Right atrium auricular region (tissue), 2 donors: ENCODE data around the gene MRPS15. TPM values are rescaled to one million over a fixed set of nuclear protein-coding genes. Genes with fewer than 3 reads are reported as not detected.
"Not testable (repeated sequence)": the region's sequence is repeated elsewhere in the genome, so short reads cannot be mapped to it uniquely, and the experiment has no call there.

ENCODE experiments used
- DNase-seq: peaks from one replicate; pipeline ENCODE4 v3.0.0-alpha.2; 2019; ENCODE audit warnings: low spot score
- H3K27ac ChIP-seq, 2 donors: fragments of 200-600 bp; sonication (generic); 1 replicate in 1 of 2; 2 replicates in 1 of 2; pipeline ENCODE4 v1.5.1; 2016 to 2019
- H3K27me3 ChIP-seq, 2 donors: fragments of 200-600 bp; sonication (generic); one replicate each; pipeline versions ENCODE4 v1.5.1 to v1.6.0; 2017 to 2019
- H3K36me3 ChIP-seq: fragments of 200-600 bp; sonication (generic); one replicate; pipeline ENCODE4 v1.5.1; 2016
- H3K4me1 ChIP-seq, 2 donors: fragments of 200-600 bp; sonication (generic); one replicate each; pipeline versions ENCODE4 v1.5.1 to v1.6.0; 2017 to 2019
- H3K4me3 ChIP-seq, 2 donors: fragments of 200-600 bp; sonication (generic); 1 replicate in 1 of 2; 2 replicates in 1 of 2; pipeline ENCODE4 v1.5.1; 2017 to 2019; ENCODE audit warnings: mild to moderate bottlenecking in 1 of 2, moderate library complexity in 1 of 2
- H3K9me3 ChIP-seq, 2 donors: fragments of 200-600 bp; sonication (generic); one replicate each; pipeline ENCODE4 v1.5.1; 2019
- total RNA-seq, 2 donors: library from RNA; depleted of rRNA; stranded (reverse); fragments of >200 nt; gene quantifications; one replicate each; pipeline ENCODE4 v1.1.0, GENCODE V29; 2016
- TF ChIP-seq, protein P1 (sequence below), 2 donors: fragments of 200-600 bp; sonication (generic); IDR thresholded peaks; one replicate each; pipeline ENCODE4 v1.5.1; 2019; ENCODE audit warnings: antibody characterized with exemption in 2 of 2

Gene MRPS15
- total RNA-seq, 2 donors from 2014 or later = 81.4 to 93.4 TPM

DNA sequence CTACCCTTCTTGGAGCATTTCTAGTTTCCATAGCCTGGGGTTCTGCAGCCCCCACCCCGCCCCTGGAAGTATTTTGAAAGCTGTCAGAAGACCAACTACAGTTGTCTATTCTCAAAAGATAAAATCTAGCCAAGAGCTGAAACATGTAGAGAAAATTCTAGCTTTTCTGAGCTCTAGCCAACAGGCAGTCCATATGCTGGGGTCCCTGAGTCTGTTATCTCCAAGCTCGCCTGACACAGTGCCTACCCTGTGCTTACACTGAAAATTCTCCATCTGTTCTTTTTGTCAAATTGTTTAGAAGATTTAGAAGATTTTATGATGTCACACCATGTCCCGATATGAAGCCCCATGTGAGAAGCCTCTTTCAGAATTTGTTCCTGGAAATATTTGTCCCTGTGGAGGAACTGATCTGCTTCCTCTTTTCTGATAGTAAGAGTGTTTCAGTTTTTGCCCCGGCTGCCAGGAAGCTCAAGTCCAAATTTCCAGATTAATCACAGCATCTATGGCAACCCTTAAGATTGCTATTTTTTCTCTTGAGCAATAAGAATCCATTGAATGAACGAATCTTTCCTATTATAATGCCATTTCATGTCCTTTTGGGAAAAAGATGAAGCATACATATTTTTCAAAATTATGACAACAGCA is 42.2 kb upstream of the MRPS15 start:
- Histone ChIP-seq H3K9me3 (no peaks in the 10 kb centered on the region), H3K4me1 (no peaks in the 10 kb centered on the region), H3K4me3 (no peak overlapping the region), H3K36me3 (no peaks in the 10 kb centered on the region), H3K27me3 (no peaks in the 10 kb centered on the region), H3K27ac (no peak overlapping the region)
- TF ChIP-seq, protein P1, sequence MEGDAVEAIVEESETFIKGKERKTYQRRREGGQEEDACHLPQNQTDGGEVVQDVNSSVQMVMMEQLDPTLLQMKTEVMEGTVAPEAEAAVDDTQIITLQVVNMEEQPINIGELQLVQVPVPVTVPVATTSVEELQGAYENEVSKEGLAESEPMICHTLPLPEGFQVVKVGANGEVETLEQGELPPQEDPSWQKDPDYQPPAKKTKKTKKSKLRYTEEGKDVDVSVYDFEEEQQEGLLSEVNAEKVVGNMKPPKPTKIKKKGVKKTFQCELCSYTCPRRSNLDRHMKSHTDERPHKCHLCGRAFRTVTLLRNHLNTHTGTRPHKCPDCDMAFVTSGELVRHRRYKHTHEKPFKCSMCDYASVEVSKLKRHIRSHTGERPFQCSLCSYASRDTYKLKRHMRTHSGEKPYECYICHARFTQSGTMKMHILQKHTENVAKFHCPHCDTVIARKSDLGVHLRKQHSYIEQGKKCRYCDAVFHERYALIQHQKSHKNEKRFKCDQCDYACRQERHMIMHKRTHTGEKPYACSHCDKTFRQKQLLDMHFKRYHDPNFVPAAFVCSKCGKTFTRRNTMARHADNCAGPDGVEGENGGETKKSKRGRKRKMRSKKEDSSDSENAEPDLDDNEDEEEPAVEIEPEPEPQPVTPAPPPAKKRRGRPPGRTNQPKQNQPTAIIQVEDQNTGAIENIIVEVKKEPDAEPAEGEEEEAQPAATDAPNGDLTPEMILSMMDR (IDR thresholded peaks at IDR 0.05) = no peak
- no peak for DNase-seq

- H3K27ac ChIP-seq = no peak overlapping the region
- TF ChIP-seq, protein P1 (IDR thresholded peaks at IDR 0.05) = no peak
- H3K27me3 ChIP-seq = no peaks in the 10 kb centered on the region
- H3K4me1 ChIP-seq = no peaks in the 10 kb centered on the region
- H3K36me3 ChIP-seq = no peaks in the 10 kb centered on the region
- no peak for DNase-seq
- H3K4me3 ChIP-seq = no peak overlapping the region
- H3K9me3 ChIP-seq = no peaks in the 10 kb centered on the region
Observed at GRCh38 chr1:36503733-36504132, 39.5 kb upstream of the MRPS15 start.

GRCh38 chr1:36503159-36503558 is 39.0 kb upstream of the MRPS15 start:
- TF ChIP-seq, protein P1 (IDR thresholded peaks at IDR 0.05) = no peak
- Histone ChIP-seq H3K4me1 (no peaks in the 10 kb centered on the region), H3K27ac (no peak overlapping the region), H3K9me3 (no peaks in the 10 kb centered on the region), H3K27me3 (no peaks in the 10 kb centered on the region), H3K4me3 (no peak overlapping the region), H3K36me3 (no peaks in the 10 kb centered on the region)
- no peak for DNase-seq

DNA sequence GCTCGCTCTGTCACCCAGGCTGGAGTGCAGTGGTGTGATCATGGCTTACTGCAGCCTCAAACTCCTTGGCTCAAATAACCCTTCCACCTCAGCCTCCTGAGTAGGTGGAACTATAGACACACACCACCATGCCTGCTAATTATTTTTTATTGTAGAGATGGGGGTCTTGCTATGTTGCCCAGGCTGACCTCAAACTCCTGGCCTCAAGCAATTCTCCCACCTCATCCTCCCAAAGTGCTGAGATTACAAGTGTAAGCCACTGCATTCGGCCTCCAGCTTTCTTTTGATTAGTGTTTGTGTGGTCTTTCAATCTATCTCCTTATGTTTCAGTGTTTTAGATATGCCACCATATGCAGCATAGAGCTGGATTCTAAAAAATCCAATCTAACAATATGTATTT is 38.4 kb upstream of the MRPS15 start:
- Histone ChIP-seq H3K36me3 (no peaks in the 10 kb centered on the region), H3K27ac (no peak overlapping the region), H3K4me1 (no peaks in the 10 kb centered on the region), H3K9me3 (no peaks in the 10 kb centered on the region), H3K4me3 (no peak overlapping the region), H3K27me3 (no peaks in the 10 kb centered on the region)
- TF ChIP-seq, protein P1 (IDR thresholded peaks at IDR 0.05) = no peak
- DNase-seq = no peak

DNA sequence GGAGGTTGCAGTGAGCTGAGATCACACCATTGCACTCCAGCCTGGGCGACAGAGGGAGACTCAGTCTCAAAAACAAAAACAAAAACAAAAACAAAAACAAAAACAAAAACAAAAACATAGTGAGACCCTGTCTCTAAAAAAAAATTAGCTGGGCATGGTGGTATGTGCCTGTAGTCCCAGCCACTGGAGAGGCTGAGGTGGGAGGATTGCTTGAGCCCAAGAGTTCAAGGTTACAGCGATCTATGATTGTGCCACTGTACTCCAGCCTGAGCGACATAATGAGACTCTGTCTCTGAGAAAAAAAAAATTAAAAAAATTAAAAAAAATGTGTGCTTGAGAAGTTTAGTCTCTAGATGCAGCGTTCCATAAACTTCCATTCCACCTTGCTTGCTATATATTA is 37.7 kb upstream of the MRPS15 start:
- not testable (repeated sequence) for H3K27ac ChIP-seq, H3K9me3 ChIP-seq, H3K4me1 ChIP-seq, H3K36me3 ChIP-seq, H3K4me3 ChIP-seq, DNase-seq, H3K27me3 ChIP-seq

DNA sequence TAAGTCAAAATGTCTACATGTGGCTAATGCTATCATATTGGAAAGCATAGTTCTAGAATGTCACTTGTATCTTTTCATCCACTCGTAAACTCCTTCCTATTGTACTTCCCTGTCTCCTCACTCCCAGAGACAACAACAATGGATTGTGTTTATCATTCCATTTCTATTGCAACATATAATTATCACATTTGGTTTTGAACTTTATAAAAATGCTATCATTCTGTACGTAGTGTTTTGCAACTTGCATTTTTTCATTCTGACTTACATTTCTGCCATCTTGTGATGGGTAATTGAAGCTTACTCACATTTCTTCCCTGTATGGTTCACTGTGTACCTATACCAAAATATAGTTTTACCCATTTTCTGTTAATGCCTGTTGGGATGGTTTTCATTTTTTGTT is 33.0 kb upstream of the MRPS15 start:
- Histone ChIP-seq H3K4me3 (no peak overlapping the region), H3K36me3 (no peaks in the 10 kb centered on the region), H3K27ac (no peak overlapping the region), H3K4me1 (no peaks in the 10 kb centered on the region), H3K27me3 (no peaks in the 10 kb centered on the region), H3K9me3 (no peaks in the 10 kb centered on the region)
- TF ChIP-seq, protein P1 (IDR thresholded peaks at IDR 0.05) = no peak
- DNase-seq = no peak
